ENCODE data around the gene ACSM2A.
"Not testable (repeated sequence)": the region's sequence is repeated elsewhere in the genome, so short reads cannot be mapped to it uniquely, and the experiment has no call there.

The ACSM2A gene

DNA sequence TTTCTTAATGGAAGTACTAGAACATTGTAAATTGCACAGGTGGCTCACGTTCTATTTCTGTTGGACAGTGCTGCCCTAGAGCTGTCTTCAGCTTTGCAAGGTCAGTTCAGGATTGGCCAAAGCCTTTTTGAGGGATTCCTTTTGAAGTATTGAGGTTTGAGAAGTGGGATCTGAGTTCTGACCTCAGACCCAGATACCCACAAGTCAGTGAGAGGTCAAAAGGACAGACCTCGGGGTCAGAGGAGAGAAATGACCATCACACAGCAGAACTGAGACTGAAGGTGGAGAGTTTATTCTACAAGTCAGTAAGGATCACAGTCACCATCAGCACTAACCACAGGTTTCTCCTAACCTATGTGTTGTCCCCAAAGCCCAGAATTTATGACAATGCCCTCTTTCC, 40.3 kb upstream of the ACSM2A start:
- Histone ChIP-seq H3K27ac (ENCODE audit: low read depth, low read length) (no peak overlapping the region), H2BK15ac (replicated peaks; ENCODE audit: low read depth) (no peak overlapping the region), H3K27me3 (ENCODE audit: insufficient read depth, low read length, poor library complexity) (no peaks in the 10 kb centered on the region), H2BK120ac (ENCODE audit: low read depth, low read length) (no peak overlapping the region), H3K4ac (ENCODE audit: low read depth, low read length) (no peak overlapping the region), H2AK5ac (ENCODE audit: low read length) (no peak overlapping the region), H3K4me2 (ENCODE audit: low read length) (no peak overlapping the region), H3K56ac (ENCODE audit: low read length) (no peak overlapping the region), H4K8ac (ENCODE audit: low read depth, low read length) (no peak overlapping the region), H4K5ac (ENCODE audit: low read length) (no peak overlapping the region), H3K79me2 (ENCODE audit: control insufficient read depth, insufficient read depth, low read length) (no peaks in the 10 kb centered on the region), H3K4me3 (ENCODE audit: low read length) (no peak overlapping the region), H3K18ac (ENCODE audit: low read length) (no peak overlapping the region), H3K9ac (ENCODE audit: low read length) (no peak overlapping the region), H3K79me1 (ENCODE audit: low read length) (no peaks in the 10 kb centered on the region), H2BK5ac (ENCODE audit: low read length) (no peak overlapping the region), H3K4me1 (ENCODE audit: control insufficient read depth, low read depth, low read length) (peaks cover 3% of the 10 kb centered on the region), H3K23ac (ENCODE audit: low read length) (no peak overlapping the region), H3K36me3 (ENCODE audit: control insufficient read depth, insufficient read depth, low read length) (no peaks in the 10 kb centered on the region)
- no CpG with 5 or more reads among the region's 2 CpGs for WGBS (ENCODE audit: extremely low coverage, insufficient coverage, low lambda C conversion rate)
- DNase-seq = no peak

GRCh38 chr16:20415541-20415940, 35.8 kb upstream of the ACSM2A start:
- no peak overlapping the region for H3K4ac ChIP-seq (ENCODE audit: low read depth, low read length)
- H3K79me2 ChIP-seq (ENCODE audit: control insufficient read depth, insufficient read depth, low read length) = no peaks in the 10 kb centered on the region
- H2BK120ac ChIP-seq (ENCODE audit: low read depth, low read length) = no peak overlapping the region
- no peaks in the 10 kb centered on the region for H3K4me1 ChIP-seq (ENCODE audit: control insufficient read depth, low read depth, low read length)
- no peaks in the 10 kb centered on the region for H3K27me3 ChIP-seq (ENCODE audit: insufficient read depth, low read length, poor library complexity)
- no peak overlapping the region for H3K56ac ChIP-seq (ENCODE audit: low read length)
- no peak overlapping the region for H2BK15ac ChIP-seq (replicated peaks; ENCODE audit: low read depth)
- no peak for DNase-seq
- no peak overlapping the region for H3K9ac ChIP-seq (ENCODE audit: low read length)
- no peak overlapping the region for H2BK5ac ChIP-seq (ENCODE audit: low read length)
- H3K18ac ChIP-seq (ENCODE audit: low read length) = no peak overlapping the region
- no CpG with 5 or more reads among the region's 1 CpG for WGBS (ENCODE audit: extremely low coverage, insufficient coverage, low lambda C conversion rate)
- H3K4me3 ChIP-seq (ENCODE audit: low read length) = no peak overlapping the region
- H3K27ac ChIP-seq (ENCODE audit: low read depth, low read length) = no peak overlapping the region
- no peak overlapping the region for H3K4me2 ChIP-seq (ENCODE audit: low read length)
- no peaks in the 10 kb centered on the region for H3K79me1 ChIP-seq (ENCODE audit: low read length)
- no peak overlapping the region for H3K23ac ChIP-seq (ENCODE audit: low read length)
- H2AK5ac ChIP-seq (ENCODE audit: low read length) = no peak overlapping the region
- H4K5ac ChIP-seq (ENCODE audit: low read length) = no peak overlapping the region
- no peaks in the 10 kb centered on the region for H3K36me3 ChIP-seq (ENCODE audit: control insufficient read depth, insufficient read depth, low read length)
- no peak overlapping the region for H4K8ac ChIP-seq (ENCODE audit: low read depth, low read length)

DNA sequence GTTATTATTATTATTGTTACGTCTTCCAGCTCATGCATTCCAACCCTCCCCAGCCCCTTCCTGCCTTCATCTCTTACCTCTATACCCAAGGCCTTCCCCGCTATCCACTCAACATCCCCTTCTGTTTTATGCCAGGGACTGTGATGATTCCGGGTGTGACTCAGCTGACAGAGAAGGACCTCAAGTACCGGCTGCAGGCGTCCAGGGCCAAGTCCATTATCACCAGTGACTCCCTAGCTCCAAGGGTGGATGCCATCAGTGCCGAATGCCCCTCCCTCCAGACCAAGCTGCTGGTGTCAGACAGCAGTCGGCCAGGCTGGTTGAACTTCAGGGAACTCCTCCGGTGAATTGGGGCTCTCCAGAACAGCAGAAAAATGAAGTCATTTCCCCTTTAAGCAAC, 32.2 kb upstream of the ACSM2A start:
- not testable (repeated sequence) for H3K4me1 ChIP-seq (ENCODE audit: control insufficient read depth, low read depth, low read length)

GRCh38 chr16:20421748-20422147, 29.6 kb upstream of the ACSM2A start:
- not testable (repeated sequence) for H3K27me3 ChIP-seq (ENCODE audit: insufficient read depth, low read length, poor library complexity); H2BK120ac ChIP-seq (ENCODE audit: low read depth, low read length); H3K23ac ChIP-seq (ENCODE audit: low read length); H2BK5ac ChIP-seq (ENCODE audit: low read length); H3K56ac ChIP-seq (ENCODE audit: low read length); H3K27ac ChIP-seq (ENCODE audit: low read depth, low read length); H3K4me1 ChIP-seq (ENCODE audit: control insufficient read depth, low read depth, low read length); H3K4me3 ChIP-seq (ENCODE audit: low read length); H3K79me2 ChIP-seq (ENCODE audit: control insufficient read depth, insufficient read depth, low read length); H3K18ac ChIP-seq (ENCODE audit: low read length); DNase-seq; H4K8ac ChIP-seq (ENCODE audit: low read depth, low read length); H3K36me3 ChIP-seq (ENCODE audit: control insufficient read depth, insufficient read depth, low read length); H3K79me1 ChIP-seq (ENCODE audit: low read length); H3K4me2 ChIP-seq (ENCODE audit: low read length); H3K4ac ChIP-seq (ENCODE audit: low read depth, low read length); H3K9ac ChIP-seq (ENCODE audit: low read length); H2BK15ac ChIP-seq (replicated peaks; ENCODE audit: low read depth); H4K5ac ChIP-seq (ENCODE audit: low read length); H2AK5ac ChIP-seq (ENCODE audit: low read length)
- no CpG with 5 or more reads among the region's 2 CpGs for WGBS (ENCODE audit: extremely low coverage, insufficient coverage, low lambda C conversion rate)

More for the DNA sequence above, 32.2 kb upstream of the ACSM2A start:
- H3K27ac ChIP-seq (ENCODE audit: low read depth, low read length); H3K56ac ChIP-seq (ENCODE audit: low read length); H3K4me2 ChIP-seq (ENCODE audit: low read length); H3K23ac ChIP-seq (ENCODE audit: low read length); H2BK120ac ChIP-seq (ENCODE audit: low read depth, low read length); H2BK15ac ChIP-seq (replicated peaks; ENCODE audit: low read depth); H4K5ac ChIP-seq (ENCODE audit: low read length); H3K36me3 ChIP-seq (ENCODE audit: control insufficient read depth, insufficient read depth, low read length); H2AK5ac ChIP-seq (ENCODE audit: low read length); H3K18ac ChIP-seq (ENCODE audit: low read length); H3K4ac ChIP-seq (ENCODE audit: low read depth, low read length); H3K27me3 ChIP-seq (ENCODE audit: insufficient read depth, low read length, poor library complexity); H3K4me3 ChIP-seq (ENCODE audit: low read length); H3K79me1 ChIP-seq (ENCODE audit: low read length); H4K8ac ChIP-seq (ENCODE audit: low read depth, low read length); H3K79me2 ChIP-seq (ENCODE audit: control insufficient read depth, insufficient read depth, low read length); DNase-seq; H2BK5ac ChIP-seq (ENCODE audit: low read length); H3K9ac ChIP-seq (ENCODE audit: low read length): not testable (repeated sequence)
- WGBS (ENCODE audit: extremely low coverage, insufficient coverage, low lambda C conversion rate) = no CpG with 5 or more reads among the region's 8 CpGs

GRCh38 chr16:20423772-20424128, 27.6 kb upstream of the ACSM2A start:
- H3K4ac ChIP-seq (ENCODE audit: low read depth, low read length); H3K56ac ChIP-seq (ENCODE audit: low read length); H3K9ac ChIP-seq (ENCODE audit: low read length); H3K79me1 ChIP-seq (ENCODE audit: low read length); H4K5ac ChIP-seq (ENCODE audit: low read length); H2BK15ac ChIP-seq (replicated peaks; ENCODE audit: low read depth); H2BK120ac ChIP-seq (ENCODE audit: low read depth, low read length); H3K18ac ChIP-seq (ENCODE audit: low read length); H3K27ac ChIP-seq (ENCODE audit: low read depth, low read length); H3K4me1 ChIP-seq (ENCODE audit: control insufficient read depth, low read depth, low read length); H3K4me2 ChIP-seq (ENCODE audit: low read length); DNase-seq; H3K23ac ChIP-seq (ENCODE audit: low read length); H4K8ac ChIP-seq (ENCODE audit: low read depth, low read length); H2AK5ac ChIP-seq (ENCODE audit: low read length); H3K79me2 ChIP-seq (ENCODE audit: control insufficient read depth, insufficient read depth, low read length); H3K4me3 ChIP-seq (ENCODE audit: low read length); H3K27me3 ChIP-seq (ENCODE audit: insufficient read depth, low read length, poor library complexity); H3K36me3 ChIP-seq (ENCODE audit: control insufficient read depth, insufficient read depth, low read length); H2BK5ac ChIP-seq (ENCODE audit: low read length): not testable (repeated sequence)
- no CpG with 5 or more reads among the region's 5 CpGs for WGBS (ENCODE audit: extremely low coverage, insufficient coverage, low lambda C conversion rate)

DNA sequence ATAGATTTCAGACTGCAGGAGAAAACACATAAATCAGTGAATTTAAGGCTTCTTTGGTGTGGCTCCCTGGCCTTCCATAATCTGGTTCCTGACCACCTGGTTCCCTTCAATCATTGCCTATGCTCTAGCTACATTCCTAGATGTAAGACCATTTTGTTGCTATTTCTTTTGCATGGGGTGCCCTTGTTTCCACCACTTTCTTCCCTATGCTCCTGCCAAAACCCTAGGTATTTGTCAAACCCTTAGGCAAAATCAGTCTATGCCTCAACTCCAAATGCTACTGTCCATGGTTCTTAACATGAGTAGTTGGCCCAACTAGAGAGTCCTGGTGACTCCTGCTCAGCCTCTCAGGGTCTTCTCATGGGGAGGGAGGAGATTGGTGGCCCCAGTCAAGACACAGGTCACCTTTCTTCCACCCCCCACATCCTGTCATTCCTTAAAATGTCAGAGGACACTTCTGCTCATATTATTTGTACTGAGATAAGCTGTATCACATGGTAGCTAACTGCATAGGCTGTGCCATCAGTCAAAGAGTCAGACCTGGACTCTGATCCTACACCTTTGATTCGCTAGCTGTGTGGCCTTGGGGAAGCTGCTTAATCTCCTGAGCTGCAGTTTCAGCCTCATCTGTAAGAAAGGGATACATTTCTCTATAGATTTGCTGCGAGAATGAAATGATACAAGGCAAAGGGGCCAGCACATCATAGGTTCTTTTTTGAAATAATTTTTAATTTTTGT, 27.0 kb upstream of the ACSM2A start:
- DNase-seq = no peak
- H2BK15ac ChIP-seq (replicated peaks; ENCODE audit: low read depth) = no peak overlapping the region
- no peak overlapping the region for H3K27ac ChIP-seq (ENCODE audit: low read depth, low read length)

More for the DNA sequence above, 27.0 kb upstream of the ACSM2A start:
- no peak overlapping the region for H2BK5ac ChIP-seq (ENCODE audit: low read length)
- no peaks in the 10 kb centered on the region for H3K27me3 ChIP-seq (ENCODE audit: insufficient read depth, low read length, poor library complexity)
- H4K5ac ChIP-seq (ENCODE audit: low read length) = no peak overlapping the region
- no peaks in the 10 kb centered on the region for H3K4me1 ChIP-seq (ENCODE audit: control insufficient read depth, low read depth, low read length)
- H3K79me1 ChIP-seq (ENCODE audit: low read length) = no peaks in the 10 kb centered on the region
- no peak overlapping the region for H3K4me2 ChIP-seq (ENCODE audit: low read length)
- no peaks in the 10 kb centered on the region for H3K79me2 ChIP-seq (ENCODE audit: control insufficient read depth, insufficient read depth, low read length)
- no peak overlapping the region for H3K18ac ChIP-seq (ENCODE audit: low read length)
- no peak overlapping the region for H2BK120ac ChIP-seq (ENCODE audit: low read depth, low read length)
- H2AK5ac ChIP-seq (ENCODE audit: low read length) = no peak overlapping the region
- no CpG with 5 or more reads among the region's 2 CpGs for WGBS (ENCODE audit: extremely low coverage, insufficient coverage, low lambda C conversion rate)
- no peak overlapping the region for H3K4ac ChIP-seq (ENCODE audit: low read depth, low read length)
- no peak overlapping the region for H3K4me3 ChIP-seq (ENCODE audit: low read length)
- H3K9ac ChIP-seq (ENCODE audit: low read length) = no peak overlapping the region
- no peak overlapping the region for H3K23ac ChIP-seq (ENCODE audit: low read length)
- H3K36me3 ChIP-seq (ENCODE audit: control insufficient read depth, insufficient read depth, low read length) = no peaks in the 10 kb centered on the region
- no peak overlapping the region for H3K56ac ChIP-seq (ENCODE audit: low read length)
- no peak overlapping the region for H4K8ac ChIP-seq (ENCODE audit: low read depth, low read length)
